Stimulated activated CD4-positive, alpha-beta T cell treated with anti-CD3 and anti-CD28 coated beads, Interleukin-15, amount 100 ng/mL, for 24 hours (primary cell): ENCODE data around the gene NCL.
"Not testable (repeated sequence)": the region's sequence is repeated elsewhere in the genome, so short reads cannot be mapped to it uniquely, and the experiment has no call there.

Source experiments
- DNase-seq: peaks from one replicate; pipeline ENCODE4 v3.0.0-alpha.2; 2020

The NCL gene

DNA sequence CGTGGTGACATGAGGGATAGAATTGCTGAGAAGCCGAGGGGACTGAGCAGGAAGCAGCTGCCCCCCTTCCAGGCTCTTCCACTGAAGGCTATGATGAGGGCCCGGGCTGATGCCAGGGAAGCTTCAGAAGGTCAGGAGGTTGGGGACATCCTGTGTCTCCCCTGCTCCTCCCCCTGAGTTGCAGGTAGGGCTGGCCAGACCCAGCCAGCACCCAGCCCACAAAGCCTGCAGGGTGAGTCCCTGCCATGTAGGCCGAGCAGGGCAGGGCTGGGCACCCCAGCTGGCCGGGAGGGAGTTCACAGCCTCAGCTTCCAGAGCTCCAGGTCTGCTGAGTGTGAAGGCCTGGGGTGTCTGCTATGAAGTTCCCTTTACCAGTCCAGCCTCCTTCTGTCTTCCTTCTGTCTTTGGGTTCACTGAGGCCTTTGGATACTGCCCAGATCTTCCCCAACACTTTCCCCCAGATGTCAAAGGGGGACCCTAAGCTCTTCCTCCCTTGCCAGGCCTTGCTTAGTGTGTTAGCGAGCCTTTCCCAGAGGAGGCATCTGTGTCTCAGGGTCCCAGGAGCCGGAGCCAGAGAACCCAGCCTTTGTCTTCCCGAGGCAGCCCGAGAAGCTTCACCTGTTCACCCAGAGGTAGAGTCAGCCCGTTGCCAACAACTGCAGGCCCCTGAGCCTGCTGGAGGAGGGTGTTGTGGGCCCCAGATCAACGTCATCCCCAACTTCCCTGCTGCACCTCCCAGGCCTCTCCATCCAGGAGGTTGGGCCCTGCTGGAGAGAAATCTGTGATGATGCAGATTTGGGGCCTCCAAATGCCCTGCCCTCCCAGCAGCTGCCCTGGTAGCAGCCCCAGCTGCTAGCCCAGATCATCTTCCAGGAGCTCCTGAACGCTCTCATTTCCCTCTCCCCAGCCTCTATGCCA is 3.6 kb upstream of the NCL start:
- DNase-seq, result no peak

DNA sequence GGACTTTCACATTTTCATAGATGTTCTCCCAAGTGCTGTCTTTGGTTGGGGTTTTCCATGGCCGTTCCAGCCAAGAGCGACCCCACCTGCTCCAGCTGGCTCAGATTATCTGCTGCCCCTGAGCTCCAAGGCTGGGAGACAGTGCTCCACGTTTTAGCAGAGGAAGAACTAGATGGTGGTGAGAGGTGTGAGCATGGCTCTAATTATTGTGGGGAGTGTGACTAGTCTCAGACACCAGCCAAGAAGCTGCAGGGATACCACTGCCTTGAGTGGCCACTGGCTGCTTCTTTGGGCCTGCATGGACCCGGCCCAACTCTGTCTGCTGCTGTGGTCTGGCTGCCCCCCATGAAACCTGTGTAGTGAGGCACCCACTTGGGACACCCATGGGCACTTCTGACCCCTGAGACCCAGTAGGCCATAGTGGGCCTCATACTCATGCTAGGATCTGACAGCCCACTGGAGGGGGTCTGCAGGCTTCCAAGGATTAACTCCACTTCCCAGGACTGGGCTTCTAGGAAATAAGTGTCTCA is 2.8 kb upstream of the NCL start:
- no peak for DNase-seq

DNA sequence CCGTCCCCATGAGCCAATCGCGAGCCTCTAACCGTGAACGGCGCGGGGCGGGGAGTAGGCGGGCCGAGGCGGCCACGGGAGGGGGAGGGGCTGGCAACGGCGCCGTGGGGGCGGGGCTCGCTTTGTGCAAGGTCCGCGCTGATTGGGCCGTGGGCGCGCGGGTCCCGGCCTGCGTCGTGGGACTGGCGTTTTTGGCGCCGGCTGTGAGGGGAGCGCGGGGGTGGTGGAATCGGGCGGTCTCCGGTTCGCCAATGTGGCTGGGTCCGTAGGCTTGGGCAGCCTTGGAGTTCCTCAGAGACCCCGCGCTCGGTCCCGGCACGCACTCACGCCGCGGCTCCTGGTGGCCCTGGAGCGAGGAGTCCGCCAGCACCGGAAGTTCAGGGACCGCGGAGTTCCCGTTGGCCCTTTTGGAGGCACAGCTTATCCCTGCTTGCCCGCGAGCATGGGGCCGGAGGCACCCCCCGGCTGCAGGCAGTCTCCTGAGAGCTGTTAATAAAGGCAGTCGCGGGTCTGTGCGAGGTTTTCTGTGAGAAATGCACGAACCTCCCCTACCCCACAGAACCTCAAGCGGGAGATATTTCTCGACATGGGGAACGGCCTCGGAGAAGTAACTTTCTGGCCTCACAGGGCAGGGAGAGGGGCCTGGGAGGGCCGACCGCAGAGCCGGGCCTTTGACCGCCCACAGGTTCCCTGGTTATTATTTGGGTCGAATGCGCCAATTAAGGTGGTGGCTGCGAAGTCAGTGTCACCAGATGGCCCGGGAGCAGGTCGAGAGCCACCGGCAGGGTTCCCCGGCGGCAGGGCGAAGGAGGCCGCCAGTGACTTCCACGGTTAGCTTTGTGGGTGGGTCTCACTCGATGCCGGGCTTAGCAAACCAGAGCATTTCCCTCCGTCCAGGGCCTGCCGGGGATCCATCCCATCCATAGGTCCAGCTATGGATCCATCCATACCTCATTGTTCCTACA is 574 bp upstream of the NCL start:
- DNase-seq, result peak; percentile 99

DNA sequence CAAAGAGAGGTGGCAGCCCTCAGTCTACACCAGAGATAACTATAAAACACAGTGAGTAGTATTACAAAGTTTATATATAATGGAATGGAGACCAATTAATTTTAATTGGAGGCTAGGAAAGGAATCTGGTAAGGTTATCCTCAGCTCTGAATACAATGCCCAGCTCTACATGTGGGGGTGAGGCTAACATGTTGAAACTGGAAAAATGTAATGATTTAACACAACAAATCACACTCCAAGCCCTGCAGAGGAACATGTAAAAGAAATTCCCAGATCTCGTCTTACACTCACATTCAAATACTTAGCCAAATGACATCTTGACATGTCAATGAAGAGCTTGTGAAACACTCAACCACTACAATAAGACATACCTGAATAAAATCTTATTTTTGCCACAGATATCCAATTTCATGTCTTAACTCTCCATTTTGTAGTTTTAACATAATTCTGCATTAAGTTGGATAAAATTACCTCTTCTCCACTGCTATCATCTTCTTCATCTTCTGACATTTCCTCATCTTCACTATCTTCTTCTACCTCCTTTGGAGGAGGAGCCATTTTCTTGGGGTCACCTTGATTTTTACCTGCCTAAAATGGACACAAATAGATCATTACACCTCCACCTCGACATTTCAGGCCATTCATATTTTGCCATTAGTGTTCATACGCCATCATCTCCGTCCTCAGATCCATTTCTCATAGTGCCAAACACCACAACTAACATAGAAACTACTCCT is 1.4 kb downstream of the NCL start:
- DNase-seq, result no peak

DNA sequence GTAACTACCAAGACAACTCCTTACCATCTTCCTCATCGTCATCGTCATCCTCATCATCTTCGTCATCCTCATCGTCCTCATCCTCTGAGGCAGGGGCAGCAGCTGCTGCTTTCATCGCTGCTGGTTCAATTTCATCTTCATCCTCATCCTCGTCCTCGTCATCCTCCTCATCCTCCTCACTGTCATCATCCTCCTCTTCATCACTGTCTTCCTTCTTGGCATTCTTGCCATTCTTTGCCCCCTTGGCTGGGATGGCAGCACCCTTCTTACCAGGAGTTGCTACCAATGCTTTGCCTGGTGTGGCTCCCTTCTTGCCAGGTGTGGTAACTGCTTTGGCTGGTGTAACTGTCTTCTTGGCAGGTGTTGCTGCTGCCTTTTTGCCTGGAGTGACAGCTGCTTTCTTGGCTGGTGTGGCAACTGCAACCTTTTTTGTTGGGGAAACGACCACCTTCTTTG is 2.7 kb downstream of the NCL start:
- no peak for DNase-seq

DNA sequence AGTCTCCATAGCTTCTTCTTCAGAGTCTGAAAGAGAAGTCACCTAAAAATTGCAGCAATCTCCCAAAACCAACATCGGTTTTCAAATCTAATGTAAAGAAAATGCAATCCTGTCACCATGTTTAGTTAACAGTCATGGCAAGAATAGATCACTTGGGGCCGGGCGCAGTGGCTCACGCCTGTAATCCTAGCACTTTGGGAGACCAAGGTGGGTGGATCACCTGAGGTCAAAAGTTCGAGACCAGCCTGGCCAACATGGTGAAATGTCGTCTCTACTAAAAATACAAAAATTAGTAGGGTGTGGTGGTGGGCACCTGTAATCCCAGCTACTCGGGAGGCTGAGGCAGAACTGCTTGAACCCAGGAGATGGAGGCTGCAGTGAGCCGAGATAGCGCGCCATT is 3.4 kb downstream of the NCL start:
- not testable (repeated sequence) for DNase-seq

DNA sequence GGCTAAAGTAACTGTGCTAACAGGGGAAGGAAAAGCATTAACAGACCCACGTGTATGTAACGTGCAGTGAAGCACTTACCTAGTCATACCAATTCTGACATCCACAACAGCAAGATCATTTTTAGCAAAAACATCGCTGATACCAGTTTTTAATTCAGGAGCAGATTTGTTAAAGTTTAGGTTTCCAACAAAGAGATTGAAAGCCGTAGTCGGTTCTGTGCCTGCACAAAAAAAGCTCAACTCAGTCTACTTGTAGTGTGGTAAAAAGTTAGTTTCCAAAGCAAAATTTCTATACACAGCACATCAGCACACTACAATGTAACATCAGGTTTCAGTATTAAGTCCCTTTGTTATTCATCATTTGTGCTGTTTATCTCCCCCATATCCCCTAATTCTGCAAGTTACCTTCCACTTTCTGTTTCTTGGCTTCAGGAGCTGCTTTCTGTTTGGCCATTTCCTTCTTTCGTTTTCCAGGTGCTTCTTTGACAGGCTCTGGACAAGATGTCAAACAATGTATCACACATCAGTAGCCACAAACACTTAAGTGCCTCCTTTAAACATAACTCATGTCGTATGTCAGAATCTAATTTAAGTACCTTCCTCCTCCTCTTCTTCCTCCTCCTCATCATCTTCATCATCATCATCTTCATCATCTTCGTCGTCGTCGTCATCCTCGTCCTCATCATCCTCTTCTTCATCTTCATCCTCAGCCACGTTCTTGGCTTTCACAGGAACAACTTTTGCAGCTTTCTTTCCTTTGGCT is 4.0 kb downstream of the NCL start:
- DNase-seq, result no peak

DNA sequence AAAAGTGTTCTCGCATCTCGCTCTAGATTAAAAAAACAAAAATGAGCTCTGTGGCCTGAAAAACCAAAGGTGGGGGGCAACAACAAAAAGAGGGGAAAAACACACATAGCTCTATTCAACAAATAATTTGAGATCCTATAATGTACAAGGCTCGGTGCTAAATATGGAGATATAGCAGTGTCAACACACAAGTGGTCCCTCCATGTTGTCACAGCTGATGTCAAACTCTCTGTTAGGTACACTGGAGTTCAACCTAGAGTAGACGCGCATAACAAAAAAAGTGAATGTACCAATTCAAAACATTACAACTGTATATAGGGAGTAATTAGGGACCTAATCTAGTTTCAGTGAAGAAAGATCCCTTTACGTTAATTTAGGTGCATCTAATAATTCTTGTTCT is 5.9 kb downstream of the NCL start:
- DNase-seq, result no peak

DNA sequence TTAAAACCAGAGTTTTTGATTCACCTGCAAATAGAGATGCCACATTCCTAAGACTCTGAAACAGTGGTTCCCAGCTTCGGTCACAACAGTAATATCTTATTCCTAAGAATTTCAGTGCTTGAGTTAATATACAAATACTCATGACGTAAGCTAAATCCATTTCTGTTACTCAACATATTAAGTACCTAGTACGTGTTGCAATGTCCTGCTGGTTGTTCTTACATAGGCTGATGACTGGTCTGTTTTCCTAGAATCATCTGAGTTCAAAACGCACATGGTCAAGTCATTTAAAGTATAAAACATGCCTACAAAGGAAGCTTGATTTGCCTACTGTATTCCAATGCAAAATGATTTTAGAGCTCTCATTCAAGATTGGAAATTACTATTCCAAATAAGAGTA is 7.2 kb downstream of the NCL start:
- DNase-seq, result no peak

DNA sequence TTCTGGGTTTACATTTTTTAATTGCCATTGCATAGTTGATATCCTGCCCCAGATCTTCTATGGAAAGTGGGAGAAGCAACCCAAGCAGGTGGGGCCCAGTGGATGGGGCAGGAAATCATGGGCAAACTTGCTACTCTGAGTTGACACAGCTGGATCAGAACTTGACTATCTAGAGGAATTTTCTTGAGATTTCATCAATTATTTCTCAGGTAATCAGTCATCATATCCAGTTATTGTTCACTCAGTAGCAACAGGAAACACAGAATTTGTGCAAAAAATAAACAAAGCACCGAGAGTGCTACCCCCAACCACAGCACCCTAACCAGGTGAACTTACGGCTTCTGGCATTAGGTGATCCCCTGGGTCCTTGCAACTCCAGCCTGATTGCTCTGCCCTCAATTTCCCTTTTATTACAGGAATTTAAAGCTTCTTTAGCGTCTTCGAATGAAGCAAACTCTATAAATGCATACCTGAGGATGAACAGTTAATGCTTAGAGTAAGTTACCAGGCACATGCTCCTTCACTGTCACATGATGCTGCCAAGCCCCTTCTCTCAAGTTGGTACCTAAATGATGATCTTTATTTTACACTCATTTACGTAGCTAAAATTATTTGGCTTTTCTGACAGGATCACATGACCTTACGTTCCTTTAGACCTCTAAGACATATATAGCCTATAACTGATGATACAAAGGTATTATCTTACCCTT is 7.8 kb downstream of the NCL start:
- no peak for DNase-seq

DNA sequence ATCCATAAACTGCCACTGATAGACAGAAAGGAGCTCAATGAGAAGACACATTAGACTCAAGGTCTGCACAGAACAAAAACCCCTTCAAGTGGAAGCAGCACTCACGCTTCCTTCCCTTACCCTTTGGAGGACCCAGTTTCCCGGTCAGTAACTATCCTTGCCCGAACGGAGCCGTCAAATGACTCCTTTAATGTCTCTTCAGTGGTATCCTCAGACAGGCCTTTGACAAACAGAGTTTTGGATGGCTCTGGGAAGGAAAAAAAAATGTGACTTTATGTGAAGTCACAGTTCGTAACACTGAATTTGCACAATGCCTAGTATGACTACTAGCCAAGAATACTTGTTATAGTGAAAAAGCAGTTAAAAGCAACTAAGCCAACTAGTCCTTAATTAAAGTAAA is 8.4 kb downstream of the NCL start:
- no peak for DNase-seq

DNA sequence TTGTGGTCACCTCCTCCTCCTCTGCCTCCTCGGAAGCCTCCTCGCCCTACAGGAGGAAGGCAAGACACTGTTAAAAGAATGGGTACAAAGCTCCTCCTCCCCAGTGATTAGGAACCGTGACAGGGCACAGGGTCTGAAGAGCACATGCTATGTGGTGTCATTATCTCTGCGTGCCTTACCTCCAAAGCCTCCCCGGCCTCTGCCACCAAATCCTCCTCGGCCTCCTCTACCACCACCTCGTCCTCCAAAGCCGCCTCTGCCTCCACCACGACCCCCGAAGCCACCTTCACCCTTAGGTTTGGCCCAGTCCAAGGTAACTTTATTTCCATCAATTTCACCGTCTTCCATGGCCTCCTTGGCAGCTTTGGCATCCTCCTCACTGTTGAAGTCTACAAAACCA is 9.1 kb downstream of the NCL start:
- DNase-seq, result no peak

DNA sequence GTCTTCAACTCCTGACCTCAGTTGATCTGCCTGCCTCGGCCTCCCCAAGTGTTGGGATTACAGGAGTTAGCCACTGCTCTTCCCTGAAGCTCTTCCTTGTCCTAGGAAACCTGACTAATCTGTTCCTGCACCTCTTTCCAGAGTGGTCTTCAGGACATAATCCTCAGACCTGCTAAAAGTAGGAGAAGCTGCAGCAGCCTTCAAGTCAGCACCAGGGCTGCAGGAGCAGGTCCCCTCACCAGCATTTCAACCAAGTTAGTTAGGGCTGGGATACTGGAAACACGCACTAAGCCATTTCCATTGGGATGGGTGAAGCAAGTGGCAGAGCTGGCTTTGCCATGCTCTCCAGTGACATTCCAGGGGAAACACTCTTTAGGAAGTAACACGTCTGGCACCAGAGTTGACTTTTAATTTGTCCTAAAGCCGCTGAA is 9.9 kb downstream of the NCL start:
- DNase-seq, result no peak

DNA sequence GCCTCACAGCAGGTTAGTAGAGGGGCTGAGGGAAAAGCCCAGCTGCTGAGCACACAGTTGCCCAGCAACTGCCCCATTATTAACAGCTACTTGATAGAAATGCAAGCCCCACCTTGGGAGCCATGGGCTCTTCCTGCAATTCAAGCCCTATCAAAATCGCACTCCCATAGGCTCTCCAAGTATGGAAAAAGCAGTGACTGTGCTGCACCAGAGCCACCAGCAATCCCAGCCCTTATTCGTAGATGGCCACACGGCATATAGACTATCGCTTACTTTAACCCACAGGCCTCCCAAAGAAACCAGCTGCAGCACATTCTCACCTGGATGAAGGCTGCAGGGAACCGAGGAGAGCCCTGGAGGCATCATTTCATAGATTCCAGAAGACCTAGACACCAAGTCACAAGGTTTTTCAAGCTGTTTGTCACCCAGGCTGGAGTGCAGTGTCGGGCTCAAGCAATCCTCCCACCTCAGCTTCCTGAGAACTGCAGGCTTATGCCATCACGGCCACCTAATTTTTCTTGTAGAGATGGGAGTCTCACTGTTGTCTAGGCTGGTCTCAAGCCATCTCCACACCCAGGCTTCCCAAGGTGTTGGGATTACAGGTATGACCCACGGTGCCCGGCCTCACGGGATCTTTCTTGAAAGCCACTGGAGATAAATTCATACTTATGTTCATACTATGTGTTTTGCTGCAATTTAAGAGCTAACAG is 11.3 kb downstream of the NCL start:
- peak; percentile 30 for DNase-seq

DNA sequence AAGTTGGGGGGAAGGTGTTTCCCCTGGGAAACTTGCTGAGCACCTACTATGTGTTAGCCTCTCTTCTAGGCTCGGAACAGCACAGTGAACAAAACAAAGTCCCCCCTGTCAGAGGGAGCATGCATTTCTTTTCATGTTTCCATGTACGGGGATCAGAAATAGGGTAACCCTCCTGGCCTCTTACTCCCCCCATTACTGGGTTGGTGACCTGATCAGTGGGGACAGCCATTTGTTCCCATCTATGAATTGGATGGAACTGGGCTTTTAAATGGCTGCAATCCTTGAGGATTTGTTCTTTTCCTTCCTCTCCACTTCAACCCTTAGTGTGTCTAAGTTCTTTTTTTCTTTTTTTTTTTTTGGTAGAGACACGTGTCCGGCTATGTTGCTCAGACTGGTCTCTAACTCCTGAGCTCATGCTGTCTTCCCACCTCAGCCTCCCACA is 13.7 kb downstream of the NCL start:
- no peak for DNase-seq

DNA sequence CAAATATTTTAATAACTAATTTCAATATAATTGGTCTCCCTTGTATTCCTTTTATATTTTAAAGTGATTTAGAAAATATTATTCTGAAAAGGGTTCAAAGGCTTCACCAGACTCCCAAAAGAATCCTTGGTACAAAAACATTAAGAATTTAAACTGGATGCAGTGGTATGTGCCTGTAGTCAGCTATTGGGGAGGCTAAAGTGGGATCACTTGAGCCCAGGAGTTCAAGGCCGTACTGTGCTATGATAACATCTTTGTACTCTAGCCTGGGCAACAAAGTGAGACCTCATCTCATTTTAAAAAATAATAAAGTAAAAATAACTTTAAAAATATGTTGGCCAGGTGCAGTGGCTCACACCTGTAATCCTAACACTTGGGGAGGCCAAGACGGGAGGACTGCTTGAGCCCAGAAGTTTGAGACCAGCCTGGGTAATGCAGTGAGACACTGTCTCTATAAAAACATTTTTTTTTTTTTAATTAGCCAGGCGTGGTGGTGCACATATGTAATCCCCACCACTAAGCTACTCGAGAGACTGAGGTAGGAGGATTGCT is 14.7 kb downstream of the NCL start:
- DNase-seq, result no peak

DNA sequence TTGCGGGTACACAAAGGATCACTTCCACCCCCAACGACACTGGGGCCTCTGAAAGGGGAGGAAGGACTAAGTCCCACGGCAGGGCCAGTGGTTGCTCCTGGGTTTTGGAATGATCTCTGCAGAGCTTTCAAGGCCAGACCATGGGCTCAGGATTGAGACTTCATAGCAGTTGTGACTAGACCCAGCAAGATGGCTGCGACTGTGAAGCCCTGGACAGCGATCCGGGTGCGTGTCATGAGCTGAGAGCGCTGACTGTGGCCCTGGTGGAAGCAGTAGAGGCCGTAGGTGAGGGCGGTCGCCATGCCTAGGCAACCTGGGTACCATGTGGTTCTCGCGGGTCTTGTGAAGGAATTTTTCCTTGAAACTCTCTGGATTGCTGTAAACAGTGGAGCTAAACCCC is 27.3 kb downstream of the NCL start:
- DNase-seq, result no peak

DNA sequence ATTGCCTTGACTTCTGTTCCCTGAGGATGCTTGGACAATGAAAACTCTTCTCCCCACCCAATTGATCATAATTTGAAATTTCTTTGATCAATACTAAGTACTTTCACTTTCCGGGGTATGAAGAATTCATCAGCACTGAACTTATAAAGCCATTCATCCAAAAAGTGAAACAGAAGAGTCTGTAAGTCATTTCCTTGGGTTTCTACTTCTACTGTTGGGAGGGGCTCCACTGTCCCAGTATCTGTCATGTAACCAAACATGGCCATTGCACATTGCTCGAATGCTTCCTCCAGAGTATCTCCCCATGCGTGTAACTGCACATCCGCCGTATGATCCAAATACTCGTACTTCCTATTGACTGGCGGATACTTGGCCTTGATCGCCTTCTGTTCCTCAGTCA is 30.3 kb downstream of the NCL start:
- DNase-seq, result no peak

DNA sequence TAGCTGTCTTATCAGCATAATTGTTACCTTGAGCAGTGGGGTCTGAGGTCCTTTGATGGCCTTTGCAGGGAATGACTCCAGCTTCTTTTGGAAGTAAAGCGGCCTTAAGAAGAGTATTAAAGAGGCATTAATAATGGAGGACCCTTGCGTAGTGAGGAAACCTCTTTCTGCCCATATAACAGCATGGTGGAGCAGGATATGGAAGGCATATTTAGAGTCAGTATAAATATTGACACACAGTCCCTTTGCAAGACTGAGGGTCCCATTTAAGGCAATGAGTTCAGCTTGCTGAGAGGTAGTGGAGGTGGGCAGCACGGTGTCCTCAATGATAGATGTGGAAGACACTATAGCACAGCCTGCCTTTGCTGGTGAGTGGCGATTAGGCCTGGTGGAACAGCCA is 32.7 kb downstream of the NCL start:
- no peak for DNase-seq

DNA sequence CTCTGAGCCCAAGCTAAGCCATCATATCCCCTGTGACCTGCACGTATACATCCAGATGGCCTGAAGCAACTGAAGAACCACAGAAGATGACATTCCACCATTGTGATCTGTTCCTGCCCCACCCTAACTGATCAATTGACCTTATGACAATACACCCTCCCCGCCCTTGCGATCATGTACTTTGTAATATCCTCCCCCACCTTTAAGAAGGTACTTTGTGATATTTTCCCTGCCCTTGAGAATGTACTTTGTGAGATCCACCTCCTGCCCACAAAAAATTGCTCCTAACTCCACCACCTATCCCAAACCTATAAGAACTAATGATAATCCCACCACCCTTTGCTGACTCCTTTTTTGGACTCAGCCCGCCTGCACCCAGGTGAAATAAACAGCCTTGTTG is 33.8 kb downstream of the NCL start:
- not testable (repeated sequence) for DNase-seq
